Astrocyte of the spinal cord (primary cell): ENCODE data around the gene ZNF254.

Experiments used
- DNase-seq: peaks from one replicate; pipeline ENCODE4 v3.0.0; 2011; ENCODE audit warnings: low read depth, low spot score
- H3K4me3 ChIP-seq: 2 replicates; pipeline ENCODE4 v1.5.1; 2011; ENCODE audit warnings: low read depth, mild to moderate bottlenecking, low read length, moderate library complexity
- in situ Hi-C: cut with HindIII; loops from 2 replicates; pipeline ENCODE4 v1.10.0; 2017; ENCODE audit warnings: low sequenced_read_pairs
- TF ChIP-seq, protein P1 (sequence below): IDR thresholded peaks from 2 replicates; pipeline ENCODE4 v1.5.1; 2012; ENCODE audit warnings: low read depth, mild to moderate bottlenecking, low read length, inconsistent platforms

Gene ZNF254

DNA sequence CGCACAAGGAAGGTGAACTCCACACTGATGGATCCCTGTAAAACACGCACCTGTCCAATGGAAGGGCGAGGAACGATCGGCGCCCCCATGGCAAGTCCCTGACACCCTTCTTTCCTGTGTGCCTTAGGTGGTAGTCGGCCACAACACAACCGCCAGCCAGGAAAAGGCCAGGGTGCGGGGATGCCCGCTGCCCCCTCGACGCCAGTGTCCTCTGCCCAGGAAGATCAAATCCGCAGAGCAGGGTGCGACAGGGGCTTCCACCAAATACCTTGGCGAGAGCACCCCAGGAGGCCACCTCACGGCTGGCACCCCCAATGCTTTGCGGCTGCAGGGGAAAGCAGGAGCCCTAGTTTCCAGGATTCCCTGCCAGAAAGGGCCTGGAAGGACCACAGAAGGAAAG is 91.2 kb downstream of the ZNF254 start:
- H3K4me3 ChIP-seq = no peak overlapping the region
- in situ Hi-C loops = no loop called here
- TF ChIP-seq, protein P1, sequence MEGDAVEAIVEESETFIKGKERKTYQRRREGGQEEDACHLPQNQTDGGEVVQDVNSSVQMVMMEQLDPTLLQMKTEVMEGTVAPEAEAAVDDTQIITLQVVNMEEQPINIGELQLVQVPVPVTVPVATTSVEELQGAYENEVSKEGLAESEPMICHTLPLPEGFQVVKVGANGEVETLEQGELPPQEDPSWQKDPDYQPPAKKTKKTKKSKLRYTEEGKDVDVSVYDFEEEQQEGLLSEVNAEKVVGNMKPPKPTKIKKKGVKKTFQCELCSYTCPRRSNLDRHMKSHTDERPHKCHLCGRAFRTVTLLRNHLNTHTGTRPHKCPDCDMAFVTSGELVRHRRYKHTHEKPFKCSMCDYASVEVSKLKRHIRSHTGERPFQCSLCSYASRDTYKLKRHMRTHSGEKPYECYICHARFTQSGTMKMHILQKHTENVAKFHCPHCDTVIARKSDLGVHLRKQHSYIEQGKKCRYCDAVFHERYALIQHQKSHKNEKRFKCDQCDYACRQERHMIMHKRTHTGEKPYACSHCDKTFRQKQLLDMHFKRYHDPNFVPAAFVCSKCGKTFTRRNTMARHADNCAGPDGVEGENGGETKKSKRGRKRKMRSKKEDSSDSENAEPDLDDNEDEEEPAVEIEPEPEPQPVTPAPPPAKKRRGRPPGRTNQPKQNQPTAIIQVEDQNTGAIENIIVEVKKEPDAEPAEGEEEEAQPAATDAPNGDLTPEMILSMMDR = no peak
- no peak for DNase-seq
